ENCODE measurements around the gene COBL.

Gene COBL

DNA sequence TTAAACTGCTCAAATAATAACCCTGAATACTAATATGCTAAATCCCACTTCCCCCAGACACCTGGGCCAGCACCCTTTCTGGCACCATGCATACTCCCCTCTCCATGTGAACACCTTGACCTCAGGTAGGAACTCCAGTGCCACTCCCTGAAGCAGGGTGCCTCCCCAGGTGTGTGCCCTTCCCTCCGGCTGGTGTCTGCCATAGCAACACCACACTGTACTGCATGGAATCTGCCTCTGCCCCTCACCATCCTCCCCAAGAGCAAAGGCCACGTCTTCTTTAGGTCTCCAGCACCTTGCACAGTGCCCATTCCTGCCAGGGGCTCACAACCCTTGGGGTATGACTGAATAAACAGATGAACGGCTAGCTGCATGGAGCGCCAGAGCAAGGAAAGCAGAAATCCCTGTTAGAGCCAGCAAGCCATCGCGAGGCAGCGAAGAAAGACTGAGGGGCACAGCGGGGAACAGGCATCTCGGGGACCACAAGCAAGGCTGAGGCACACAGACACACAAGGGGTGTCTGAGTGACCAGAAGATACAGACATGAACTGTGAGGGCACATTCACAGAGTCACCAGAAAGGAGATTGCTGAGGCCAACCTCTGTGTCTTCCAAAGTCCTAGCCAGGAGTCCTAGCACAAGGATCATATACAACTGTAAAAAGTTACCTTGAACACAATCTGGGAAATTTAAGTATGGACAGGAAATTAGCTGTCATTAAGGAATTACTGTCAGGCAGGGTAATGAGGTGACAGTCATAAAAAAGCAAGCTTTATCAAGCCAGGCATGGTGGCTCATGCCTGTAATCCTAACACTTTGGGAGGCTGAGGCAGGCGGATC is 25.7 kb downstream of the COBL start:
- TF ChIP-seq, protein P1, sequence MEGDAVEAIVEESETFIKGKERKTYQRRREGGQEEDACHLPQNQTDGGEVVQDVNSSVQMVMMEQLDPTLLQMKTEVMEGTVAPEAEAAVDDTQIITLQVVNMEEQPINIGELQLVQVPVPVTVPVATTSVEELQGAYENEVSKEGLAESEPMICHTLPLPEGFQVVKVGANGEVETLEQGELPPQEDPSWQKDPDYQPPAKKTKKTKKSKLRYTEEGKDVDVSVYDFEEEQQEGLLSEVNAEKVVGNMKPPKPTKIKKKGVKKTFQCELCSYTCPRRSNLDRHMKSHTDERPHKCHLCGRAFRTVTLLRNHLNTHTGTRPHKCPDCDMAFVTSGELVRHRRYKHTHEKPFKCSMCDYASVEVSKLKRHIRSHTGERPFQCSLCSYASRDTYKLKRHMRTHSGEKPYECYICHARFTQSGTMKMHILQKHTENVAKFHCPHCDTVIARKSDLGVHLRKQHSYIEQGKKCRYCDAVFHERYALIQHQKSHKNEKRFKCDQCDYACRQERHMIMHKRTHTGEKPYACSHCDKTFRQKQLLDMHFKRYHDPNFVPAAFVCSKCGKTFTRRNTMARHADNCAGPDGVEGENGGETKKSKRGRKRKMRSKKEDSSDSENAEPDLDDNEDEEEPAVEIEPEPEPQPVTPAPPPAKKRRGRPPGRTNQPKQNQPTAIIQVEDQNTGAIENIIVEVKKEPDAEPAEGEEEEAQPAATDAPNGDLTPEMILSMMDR (conservative IDR thresholded peaks at IDR 0.05), result no peak
- peak overlapping the region; percentile 43 for H3K27ac ChIP-seq

DNA sequence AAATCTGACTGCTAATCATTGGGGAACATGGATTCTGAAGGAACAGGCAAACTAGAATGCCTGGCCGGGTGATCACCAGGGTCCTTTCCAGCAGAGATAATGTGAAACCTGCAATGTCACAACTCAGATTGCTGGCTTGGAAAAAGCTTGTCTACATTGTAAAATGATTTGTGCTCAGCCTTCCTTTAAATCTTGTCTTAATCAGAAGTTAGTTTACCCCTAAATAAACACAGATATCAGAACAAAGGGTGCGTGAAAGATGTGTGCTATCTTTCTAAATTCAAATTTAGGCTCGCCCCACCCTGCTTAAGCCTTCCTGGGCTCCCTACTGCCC is 26.3 kb downstream of the COBL start:
- H3K27ac ChIP-seq, result peak overlapping the region; percentile 43
- TF ChIP-seq, protein P1 (conservative IDR thresholded peaks at IDR 0.05), result no peak

DNA sequence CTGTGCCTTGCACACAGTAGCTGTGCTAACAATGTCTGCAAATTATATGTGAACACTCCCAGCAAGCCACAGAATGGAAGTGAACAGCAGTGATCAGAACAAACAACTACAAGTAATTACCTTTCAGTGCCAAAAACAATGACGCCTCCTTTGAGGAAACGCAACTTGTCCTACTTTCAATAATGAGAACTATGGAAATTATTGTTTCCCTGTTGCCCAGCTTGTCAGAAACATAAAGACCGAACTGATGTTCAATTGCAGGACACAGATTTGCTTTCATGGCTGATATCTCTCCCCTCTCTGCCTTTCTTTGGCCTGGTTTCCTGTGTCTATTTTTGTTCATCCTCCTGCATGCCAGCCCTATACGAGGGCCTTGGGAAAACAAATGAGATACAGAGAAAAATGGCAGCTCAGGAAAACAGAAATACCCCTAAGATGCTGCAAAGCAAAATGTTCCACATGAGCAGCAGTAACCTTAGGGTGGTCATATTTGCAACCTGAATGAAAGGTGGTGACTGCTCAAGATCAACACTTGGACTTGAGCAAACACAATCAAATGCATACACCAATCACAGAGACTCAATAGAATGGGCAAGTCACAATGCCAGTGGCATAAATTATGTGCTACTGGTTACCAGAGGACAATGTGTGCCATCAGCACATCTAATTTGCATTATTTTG is 26.8 kb downstream of the COBL start:
- H3K27ac ChIP-seq, result peak overlapping the region; percentile 43
- TF ChIP-seq, protein P1 (conservative IDR thresholded peaks at IDR 0.05), result no peak

DNA sequence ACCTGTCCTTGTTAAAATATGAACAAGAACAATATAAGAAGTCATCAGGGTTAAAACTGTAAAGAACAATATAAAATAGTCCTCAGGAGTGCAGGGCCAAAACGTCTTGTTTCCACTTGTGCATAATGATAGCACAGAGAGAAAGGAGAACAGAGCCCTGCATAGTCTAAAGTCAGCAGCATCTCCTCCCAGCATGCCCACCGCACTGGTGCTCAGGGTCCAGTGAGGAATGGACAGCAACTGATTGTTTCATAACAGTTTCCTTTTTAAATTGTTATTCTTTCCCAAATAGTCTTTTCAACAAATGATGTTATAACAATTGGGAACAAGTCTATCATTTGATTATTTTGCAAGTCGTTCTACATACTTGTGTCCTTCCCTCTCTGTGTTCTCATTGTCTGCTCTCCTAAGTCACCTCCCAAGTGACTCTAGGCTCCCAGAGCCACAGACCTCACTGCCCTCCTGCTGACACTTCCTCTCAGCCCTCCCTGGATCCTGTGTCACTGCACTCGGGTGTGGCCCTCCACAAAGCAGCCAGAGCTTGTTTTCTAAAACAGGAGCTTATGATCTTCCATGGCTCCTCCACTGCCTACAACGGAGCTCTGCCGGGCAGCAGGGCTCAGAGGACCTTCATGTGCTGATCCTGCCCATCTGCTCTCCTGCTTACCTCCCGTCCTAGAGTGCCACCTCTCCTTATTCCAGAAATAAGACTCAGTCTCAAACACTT is 27.6 kb downstream of the COBL start:
- TF ChIP-seq, protein P1 (conservative IDR thresholded peaks at IDR 0.05), result no peak
- peak overlapping the region; percentile 43 for H3K27ac ChIP-seq

DNA sequence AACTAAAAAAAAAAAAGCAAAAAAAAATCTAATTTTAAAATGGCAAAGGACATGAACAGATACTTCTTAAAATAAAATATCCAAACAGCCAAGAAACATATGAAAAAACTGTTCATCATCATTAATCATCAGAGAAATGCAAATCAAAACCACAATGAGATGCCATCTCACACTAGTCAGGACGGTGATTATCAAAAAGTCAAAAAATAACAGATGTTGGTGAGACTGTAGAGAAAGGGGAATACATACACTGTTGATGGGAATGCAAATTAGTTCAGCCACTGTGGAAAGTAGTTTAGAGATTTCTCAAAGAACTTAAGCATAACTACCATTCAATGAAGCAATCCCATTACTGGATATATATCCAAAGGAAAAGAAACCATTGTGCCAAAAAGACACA is 30.2 kb downstream of the COBL start:
- H3K27ac ChIP-seq, result no peak overlapping the region
- TF ChIP-seq, protein P1 (conservative IDR thresholded peaks at IDR 0.05), result no peak

DNA sequence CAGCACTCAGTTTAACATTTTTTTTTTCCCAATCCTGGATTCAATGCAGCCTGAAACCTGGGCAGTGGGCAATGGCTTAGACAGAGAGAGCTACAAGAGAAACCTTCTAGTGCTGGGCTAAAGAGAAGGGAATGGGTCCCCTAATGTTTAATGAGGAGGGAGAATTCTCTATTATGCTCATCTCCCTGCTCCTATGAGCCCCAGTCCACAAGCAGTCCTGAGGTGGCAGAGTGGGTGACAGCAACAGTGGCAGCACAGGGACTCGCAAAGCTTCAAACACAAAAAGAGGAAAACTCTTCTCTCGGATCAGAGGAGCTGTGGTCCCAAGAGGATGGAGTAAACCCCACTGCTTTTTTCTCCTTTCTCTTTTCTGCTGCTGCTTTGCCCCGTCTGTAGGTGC is 36.5 kb downstream of the COBL start:
- TF ChIP-seq, protein P1 (conservative IDR thresholded peaks at IDR 0.05), result no peak

DNA sequence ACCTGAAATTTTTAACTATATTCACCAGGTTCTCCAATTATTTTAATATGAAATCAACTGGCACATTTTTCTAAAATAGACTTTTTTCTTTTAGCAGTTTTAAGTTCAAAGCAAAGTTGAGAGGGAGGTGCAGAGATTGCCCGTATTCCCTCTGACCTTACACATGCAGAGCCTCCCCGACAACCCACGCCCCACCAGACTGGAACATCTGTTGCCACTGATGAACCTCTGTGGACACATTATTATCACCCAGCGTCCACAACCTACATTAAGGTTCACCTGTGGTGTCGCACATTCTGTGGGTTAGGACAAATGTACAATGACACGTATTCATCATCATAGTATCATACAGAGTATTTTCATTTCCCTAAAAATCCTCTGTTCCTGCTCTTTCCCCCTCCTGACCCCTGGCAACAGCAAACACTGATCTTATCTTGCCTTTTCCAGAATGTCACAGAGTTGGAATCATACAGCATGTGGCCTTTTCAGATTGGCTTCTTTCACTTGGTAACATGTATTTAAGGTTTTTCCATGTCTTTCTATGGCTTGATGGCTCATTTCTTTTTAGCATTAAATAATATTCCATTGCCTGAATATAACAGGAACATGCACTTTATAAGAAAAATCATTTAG is 37.1 kb downstream of the COBL start:
- TF ChIP-seq, protein P1 (conservative IDR thresholded peaks at IDR 0.05), result no peak
- H3K27ac ChIP-seq, result peak overlapping the region; percentile 88; the same call in 1 of the 2 replicates

More for the DNA sequence above, 36.5 kb downstream of the COBL start:
- peak overlapping the region; percentile 88; the same call in 1 of the 2 replicates for H3K27ac ChIP-seq

All from VCaP (cell line).